ENCODE results near the gene ORM1. TPM values are rescaled to one million over a fixed set of nuclear protein-coding genes. Genes with fewer than 3 reads are reported as not detected.
"Not testable (repeated sequence)": the region's sequence is repeated elsewhere in the genome, so short reads cannot be mapped to it uniquely, and the experiment has no call there.

ORM1 gene
- total RNA-seq (1 to 10 TPM in 3 of 5 donors, not detected in 2; 4.2 to 8.3 (median 6.2) TPM), total RNA-seq (0 reads per million in 29 experiments)
- total RNA-seq (2013): not detected

GRCh38 chr9:114322831-114323531, at the start of gene ORM1:
TSS of gene ORM1 (plus strand) at chr9:114323098. CDS start at chr9:114323134, 36 bp downstream.
- H3K4me3 ChIP-seq (ENCODE audit: control insufficient read depth in 1 of 2, extremely low read depth in 1 of 2, low read length in 1 of 2); H3K4me1 ChIP-seq (ENCODE audit: control insufficient read depth in 1 of 2, extremely low read depth in 1 of 2, insufficient read depth in 2 of 2, low read length in 2 of 2); POLR2A ChIA-PET; H3K36me3 Mint-ChIP-seq; H3K4me1 Mint-ChIP-seq; CTCF ChIA-PET; H3K9me3 Mint-ChIP-seq; H3K36me3 ChIP-seq (ENCODE audit: control insufficient read depth in 2 of 2, extremely low read depth in 1 of 2, insufficient read depth in 1 of 2, low read length in 1 of 2); H3K9me3 ChIP-seq; H3K27ac Mint-ChIP-seq; ATAC-seq (replicated peaks in 1 of 4); H3K4me3 Mint-ChIP-seq; DNase-seq; H3K27ac ChIP-seq (ENCODE audit: low read length): not testable (repeated sequence)
- H3K27me3 Mint-ChIP-seq: peaks cover 5 to 11% of the 10 kb centered on the region in 2 donors
- peaks cover 0 to 28% of the 10 kb centered on the region in 2 experiments for H3K27me3 ChIP-seq (replicated peaks in 1 of 2; ENCODE audit: control insufficient read depth in 2 of 2, extremely low read depth in 1 of 2, insufficient read depth in 2 of 2, low read length in 1 of 2)
- WGBS (ENCODE audit: insufficient coverage): no CpG with 5 or more reads among the region's 15 CpGs

DNA sequence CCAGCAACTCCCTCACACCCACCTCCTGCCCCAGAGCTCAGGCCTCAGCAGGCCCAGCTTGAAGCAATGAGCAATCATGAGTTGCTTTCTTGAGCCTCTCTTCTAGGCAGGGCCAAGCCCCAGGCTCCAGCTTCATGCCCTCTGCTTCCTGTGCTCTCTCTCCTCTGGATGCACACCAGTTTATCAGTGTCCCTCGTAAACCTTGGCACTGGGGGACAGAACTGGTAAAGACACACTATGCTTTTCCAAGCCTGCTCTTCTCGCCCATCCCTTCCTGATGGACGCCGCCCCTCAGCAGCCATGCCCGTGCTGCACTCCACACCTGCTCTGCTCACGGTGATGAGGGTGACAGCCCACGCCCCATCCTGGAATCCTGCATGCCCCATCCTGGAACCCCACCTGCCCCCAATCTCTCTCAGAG, 49.4 kb upstream of the ORM1 start:
- no peaks in the 10 kb centered on the region for H3K36me3 ChIP-seq (ENCODE audit: control insufficient read depth in 2 of 2, extremely low read depth in 1 of 2, insufficient read depth in 1 of 2, low read length in 1 of 2)
- ChIA-PET POLR2A (no interaction called here), CTCF (no interaction called here)
- no peaks in the 10 kb centered on the region for H3K4me1 ChIP-seq (ENCODE audit: control insufficient read depth in 1 of 2, extremely low read depth in 1 of 2, insufficient read depth in 2 of 2, low read length in 2 of 2)
- 84% methylated on average over 6 of the region's 7 CpGs for WGBS (ENCODE audit: insufficient coverage)
- no peak overlapping the region for H3K4me3 ChIP-seq (ENCODE audit: control insufficient read depth in 1 of 2, extremely low read depth in 1 of 2, low read length in 1 of 2)
- Mint-ChIP-seq H3K4me3 (no peak overlapping the region), H3K36me3 (no peaks in the 10 kb centered on the region), H3K27me3 (peaks cover 0 to 5% of the 10 kb centered on the region in 2 donors), H3K4me1 (no peaks in the 10 kb centered on the region), H3K27ac (no peak overlapping the region), H3K9me3 (no peaks in the 10 kb centered on the region)
- ATAC-seq (replicated peaks in 1 of 4): no peak
- H3K9me3 ChIP-seq: no peaks in the 10 kb centered on the region
- H3K27ac ChIP-seq (ENCODE audit: low read length): no peak overlapping the region
- peaks cover 0 to 24% of the 10 kb centered on the region in 2 experiments for H3K27me3 ChIP-seq (replicated peaks in 1 of 2; ENCODE audit: control insufficient read depth in 2 of 2, extremely low read depth in 1 of 2, insufficient read depth in 2 of 2, low read length in 1 of 2)
- no peak for DNase-seq

DNA sequence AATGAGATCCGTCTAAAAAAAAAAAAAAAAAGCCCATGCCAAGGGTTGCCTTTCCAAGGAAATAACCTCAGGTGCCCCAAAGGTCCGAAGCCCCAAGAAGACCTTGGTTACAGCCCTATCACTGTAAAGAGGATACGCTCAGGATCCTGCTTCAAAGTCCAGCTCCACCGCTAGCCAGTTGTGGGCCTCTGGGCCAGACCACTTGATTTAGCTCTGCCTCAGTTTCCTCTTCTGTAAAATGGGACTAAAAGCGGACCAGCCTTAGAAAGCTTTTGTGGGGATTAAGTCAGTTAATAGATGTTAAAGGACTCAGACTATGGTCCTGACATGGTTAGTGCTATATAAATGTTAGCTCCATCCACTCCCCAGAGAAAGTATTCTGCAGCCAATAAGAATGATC, 48.7 kb upstream of the ORM1 start:
- Histone ChIP-seq H3K9me3 (no peaks in the 10 kb centered on the region), H3K27me3 (replicated peaks in 1 of 2; ENCODE audit: control insufficient read depth in 2 of 2, extremely low read depth in 1 of 2, insufficient read depth in 2 of 2, low read length in 1 of 2) (peaks cover 0 to 21% of the 10 kb centered on the region in 2 experiments), H3K4me3 (ENCODE audit: control insufficient read depth in 1 of 2, extremely low read depth in 1 of 2, low read length in 1 of 2) (no peak overlapping the region), H3K27ac (ENCODE audit: low read length) (no peak overlapping the region), H3K4me1 (ENCODE audit: control insufficient read depth in 1 of 2, extremely low read depth in 1 of 2, insufficient read depth in 2 of 2, low read length in 2 of 2) (no peaks in the 10 kb centered on the region), H3K36me3 (ENCODE audit: control insufficient read depth in 2 of 2, extremely low read depth in 1 of 2, insufficient read depth in 1 of 2, low read length in 1 of 2) (no peaks in the 10 kb centered on the region)
- no peak overlapping the region for H3K4me3 Mint-ChIP-seq
- no peaks in the 10 kb centered on the region for H3K36me3 Mint-ChIP-seq
- no peaks in the 10 kb centered on the region for H3K27me3 Mint-ChIP-seq
- no peaks in the 10 kb centered on the region for H3K9me3 Mint-ChIP-seq
- ChIA-PET POLR2A (no interaction called here), CTCF (no interaction called here)
- no peaks in the 10 kb centered on the region for H3K4me1 Mint-ChIP-seq
- no peak overlapping the region for H3K27ac Mint-ChIP-seq
- WGBS (ENCODE audit: insufficient coverage): 72% methylated on average over 3 of the region's 5 CpGs
- DNase-seq (no peak), ATAC-seq (replicated peaks in 1 of 4) (no peak)

DNA sequence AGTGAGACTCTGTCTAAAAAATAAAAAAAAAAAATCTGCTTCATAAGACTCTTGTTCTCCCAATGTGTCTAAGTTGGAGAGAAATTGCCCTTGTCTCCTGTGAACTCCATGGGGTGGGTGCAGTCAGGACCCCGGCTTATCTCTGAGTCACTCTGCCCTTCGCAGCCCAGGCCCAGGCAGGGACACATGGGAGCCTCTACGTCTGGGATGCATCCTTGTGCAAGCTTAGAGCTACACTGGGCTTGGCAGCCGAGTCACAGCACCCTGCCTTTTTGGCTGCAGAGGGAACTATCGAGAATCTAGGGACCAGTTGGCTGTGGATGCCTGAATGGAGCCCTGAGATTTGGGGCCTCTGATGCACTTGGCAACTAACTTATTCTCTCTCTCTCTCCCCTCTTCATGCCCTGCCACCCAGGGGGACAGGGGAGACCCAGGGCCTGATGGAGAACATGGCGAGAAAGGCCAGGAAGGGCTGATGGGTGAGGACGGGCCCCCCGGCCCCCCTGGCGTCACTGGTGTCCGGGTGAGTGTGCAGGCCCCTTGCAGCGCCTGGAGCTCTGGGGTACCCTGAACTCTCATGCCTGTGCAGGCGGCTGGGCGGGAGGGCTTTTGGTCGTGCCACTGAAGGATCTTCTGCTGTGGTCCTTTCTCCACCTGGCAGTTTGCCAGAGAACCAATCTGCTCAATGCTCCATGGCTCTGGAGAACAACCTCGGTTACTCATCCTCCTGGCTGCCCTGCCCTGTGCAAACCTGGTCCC, 47.5 kb upstream of the ORM1 start:
- POLR2A ChIA-PET: no interaction called here
- Histone ChIP-seq H3K4me3 (ENCODE audit: control insufficient read depth in 1 of 2, extremely low read depth in 1 of 2, low read length in 1 of 2) (no peak overlapping the region), H3K27ac (ENCODE audit: low read length) (no peak overlapping the region), H3K4me1 (ENCODE audit: control insufficient read depth in 1 of 2, extremely low read depth in 1 of 2, insufficient read depth in 2 of 2, low read length in 2 of 2) (no peaks in the 10 kb centered on the region), H3K36me3 (ENCODE audit: control insufficient read depth in 2 of 2, extremely low read depth in 1 of 2, insufficient read depth in 1 of 2, low read length in 1 of 2) (no peaks in the 10 kb centered on the region), H3K27me3 (replicated peaks in 1 of 2; ENCODE audit: control insufficient read depth in 2 of 2, extremely low read depth in 1 of 2, insufficient read depth in 2 of 2, low read length in 1 of 2) (peaks cover 0 to 20% of the 10 kb centered on the region in 2 experiments), H3K9me3 (no peaks in the 10 kb centered on the region)
- CTCF ChIA-PET: interaction anchor here in 1 of 2 donors (0.7 kb wide), 2 partner anchors 193 to 1033 kb away, joined by 3 read pairs; no protein-coding TSS in a partner anchor
- no peaks in the 10 kb centered on the region for H3K27me3 Mint-ChIP-seq
- no peak overlapping the region for H3K4me3 Mint-ChIP-seq
- no peak for DNase-seq
- ATAC-seq (replicated peaks in 1 of 4): no peak
- no peaks in the 10 kb centered on the region for H3K9me3 Mint-ChIP-seq
- H3K36me3 Mint-ChIP-seq: no peaks in the 10 kb centered on the region
- WGBS (ENCODE audit: insufficient coverage): 80% methylated on average over 15 of the region's 15 CpGs
- no peaks in the 10 kb centered on the region for H3K4me1 Mint-ChIP-seq
- no peak overlapping the region for H3K27ac Mint-ChIP-seq

- no peaks in the 10 kb centered on the region for H3K9me3 Mint-ChIP-seq
- Histone ChIP-seq H3K4me1 (ENCODE audit: control insufficient read depth in 1 of 2, extremely low read depth in 1 of 2, insufficient read depth in 2 of 2, low read length in 2 of 2) (no peaks in the 10 kb centered on the region), H3K4me3 (ENCODE audit: control insufficient read depth in 1 of 2, extremely low read depth in 1 of 2, low read length in 1 of 2) (no peak overlapping the region), H3K27me3 (replicated peaks in 1 of 2; ENCODE audit: control insufficient read depth in 2 of 2, extremely low read depth in 1 of 2, insufficient read depth in 2 of 2, low read length in 1 of 2) (peaks cover 0 to 11% of the 10 kb centered on the region in 2 experiments), H3K36me3 (ENCODE audit: control insufficient read depth in 2 of 2, extremely low read depth in 1 of 2, insufficient read depth in 1 of 2, low read length in 1 of 2) (no peaks in the 10 kb centered on the region), H3K27ac (ENCODE audit: low read length) (no peak overlapping the region), H3K9me3 (no peaks in the 10 kb centered on the region)
- 81% methylated on average over 13 of the region's 18 CpGs for WGBS (ENCODE audit: insufficient coverage)
- POLR2A ChIA-PET: no interaction called here
- no peaks in the 10 kb centered on the region for H3K36me3 Mint-ChIP-seq
- no peak overlapping the region for H3K4me3 Mint-ChIP-seq
- H3K27ac Mint-ChIP-seq: no peak overlapping the region
- CTCF ChIA-PET: no interaction called here
- H3K4me1 Mint-ChIP-seq: no peaks in the 10 kb centered on the region
- ATAC-seq (replicated peaks in 1 of 4) (no peak), DNase-seq (no peak)
- H3K27me3 Mint-ChIP-seq: peaks cover 0 to 1% of the 10 kb centered on the region in 2 donors
These were observed 45.7 kb upstream of the ORM1 start for GRCh38 chr9:114276908-114277821.

DNA sequence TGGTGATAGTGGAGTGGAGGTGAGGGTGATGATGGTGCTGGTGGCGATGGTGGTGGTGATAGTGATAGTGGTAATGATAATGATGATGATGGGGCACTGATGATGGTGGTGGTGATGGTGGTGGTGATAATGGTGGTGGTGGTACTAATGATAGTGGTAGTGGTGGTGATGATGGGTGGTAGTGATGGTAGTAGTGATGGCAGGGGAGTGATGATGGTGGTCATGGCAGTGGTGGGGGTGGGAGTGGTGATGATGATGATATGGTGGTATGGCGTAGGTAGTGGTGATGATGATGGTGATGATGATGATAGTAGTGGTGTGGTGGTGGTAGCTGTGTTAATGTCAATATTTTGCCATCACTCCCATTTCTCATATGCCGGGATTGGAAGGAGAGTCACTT, 44.5 kb upstream of the ORM1 start:
- ChIA-PET POLR2A (no interaction called here), CTCF (no interaction called here)
- no peaks in the 10 kb centered on the region for H3K36me3 Mint-ChIP-seq
- ATAC-seq (replicated peaks in 1 of 4): no peak
- Histone ChIP-seq H3K27me3 (replicated peaks in 1 of 2; ENCODE audit: control insufficient read depth in 2 of 2, extremely low read depth in 1 of 2, insufficient read depth in 2 of 2, low read length in 1 of 2) (peaks cover 0 to 11% of the 10 kb centered on the region in 2 experiments), H3K27ac (ENCODE audit: low read length) (no peak overlapping the region), H3K4me3 (ENCODE audit: control insufficient read depth in 1 of 2, extremely low read depth in 1 of 2, low read length in 1 of 2) (no peak overlapping the region), H3K9me3 (no peaks in the 10 kb centered on the region), H3K4me1 (ENCODE audit: control insufficient read depth in 1 of 2, extremely low read depth in 1 of 2, insufficient read depth in 2 of 2, low read length in 2 of 2) (no peaks in the 10 kb centered on the region), H3K36me3 (ENCODE audit: control insufficient read depth in 2 of 2, extremely low read depth in 1 of 2, insufficient read depth in 1 of 2, low read length in 1 of 2) (no peaks in the 10 kb centered on the region)
- WGBS (ENCODE audit: insufficient coverage): no CpG with 5 or more reads among the region's 3 CpGs
- H3K27ac Mint-ChIP-seq: no peak overlapping the region
- no peak overlapping the region for H3K4me3 Mint-ChIP-seq
- H3K4me1 Mint-ChIP-seq: no peaks in the 10 kb centered on the region
- no peaks in the 10 kb centered on the region for H3K9me3 Mint-ChIP-seq
- no peak for DNase-seq
- H3K27me3 Mint-ChIP-seq: peaks cover 0 to 1% of the 10 kb centered on the region in 2 donors

Data from T-cell (primary cell).